ENCODE data around the gene PCCB. TPM values are rescaled to one million over a fixed set of nuclear protein-coding genes. Genes with fewer than 3 reads are reported as not detected.

Gene PCCB
- total and polyA plus RNA-seq, 2 of the 8 experiments (the other 6 are each of a cell fraction or from before 2014, with no cell fraction given) = 56.7 to 84.4 TPM

DNA sequence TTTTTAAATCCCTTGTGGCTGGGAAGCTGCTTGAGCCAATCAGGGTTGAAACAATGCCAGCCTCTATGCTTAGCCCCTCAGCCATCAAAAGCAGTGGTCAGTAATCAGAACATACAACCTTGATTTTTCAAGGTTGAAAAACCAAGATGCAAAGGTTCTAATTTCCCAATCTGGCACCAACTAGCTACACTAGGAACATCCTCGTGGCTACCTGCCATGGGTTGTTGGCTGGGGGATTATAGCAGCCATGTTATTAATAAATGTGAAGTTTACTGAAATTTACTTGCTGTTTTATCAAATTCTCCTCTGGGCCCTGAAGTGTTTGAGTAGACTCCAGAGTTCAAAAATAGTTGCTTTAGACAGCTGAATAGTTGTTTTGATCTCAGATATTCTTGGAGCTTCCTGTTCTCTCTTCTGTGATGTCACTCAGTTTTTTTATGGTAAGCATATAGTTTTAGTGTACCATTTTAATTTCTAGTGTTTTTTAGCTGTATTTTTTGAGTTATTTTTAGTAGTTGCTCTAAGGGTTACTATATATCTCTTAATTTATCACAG lies 31.9 kb downstream of the PCCB start:
- Histone ChIP-seq H3K23ac (ENCODE audit: insufficient read length) (no peak overlapping the region), H3K27me3 (replicated peaks in 1 of 4; ENCODE audit: control insufficient read depth in 3 of 4, extremely low read depth in 1 of 4, insufficient read depth in 3 of 4, low read length in 3 of 4) (no peaks in the 10 kb centered on the region), H3K27ac (ENCODE audit: low read depth, low read length) (no peak overlapping the region), H2AFZ (ENCODE audit: low read length) (no peak overlapping the region), H2BK20ac (ENCODE audit: low read length) (no peak overlapping the region), H3K4ac (replicated peaks; ENCODE audit: insufficient read length, low read depth, low read length) (no peak overlapping the region), H2BK120ac (replicated peaks; ENCODE audit: low read depth, low read length) (no peak overlapping the region), H3K36me3 (ENCODE audit: control insufficient read depth in 2 of 4, insufficient read depth in 4 of 4, low read length in 3 of 4) (peaks cover 0 to 27% (median 7%) of the 10 kb centered on the region in 4 experiments; a peak in 5 of 8 replicates), H4K91ac (replicated peaks; ENCODE audit: insufficient read length, low read length) (no peak overlapping the region), H3K56ac (replicated peaks; ENCODE audit: insufficient read length, low read depth, low read length) (no peak overlapping the region), H3K23me2 (ENCODE audit: low read depth, low read length) (no peaks in the 10 kb centered on the region; the same call in 1 of the 2 replicates), H3K79me2 (ENCODE audit: control insufficient read depth in 1 of 2, insufficient read depth in 2 of 2, low read length in 2 of 2) (peaks cover 0 to 11% of the 10 kb centered on the region in 2 experiments; a peak in 2 of 4 replicates), H3K4me3 (ENCODE audit: extremely low read depth in 1 of 4, insufficient read depth in 2 of 4, low read depth in 3 of 4, low read length in 4 of 4) (no peak overlapping the region), H2BK12ac (ENCODE audit: low read depth, low read length) (no peak overlapping the region), H4K5ac (ENCODE audit: insufficient read length, low read depth, low read length) (no peak overlapping the region), H3K18ac (ENCODE audit: extremely low read depth, low read length) (no peak overlapping the region), H3K4me1 (replicated peaks in 1 of 4; ENCODE audit: control insufficient read depth in 3 of 4, insufficient read depth in 4 of 4, low read length in 3 of 4) (peaks cover 0 to 7% (median 4%) of the 10 kb centered on the region in 4 experiments; a peak in 5 of 7 replicates), H3K9ac (replicated peaks in 1 of 4; ENCODE audit: extremely low read depth in 1 of 4, low read depth in 3 of 4, low read length in 3 of 4) (no peak overlapping the region), H4K20me1 (replicated peaks in 1 of 2; ENCODE audit: control insufficient read depth in 1 of 2, insufficient read depth in 2 of 2, low read length in 2 of 2) (no peaks in the 10 kb centered on the region), H3K79me1 (ENCODE audit: low read depth, low read length) (no peaks in the 10 kb centered on the region), H3K9me3 (ENCODE audit: insufficient read depth in 2 of 2, low read depth in 1 of 2, low read length in 1 of 2) (peaks cover 9 to 18% of the 10 kb centered on the region in 2 experiments), H2AK5ac (ENCODE audit: low read depth, low read length) (no peak overlapping the region), H3K14ac (ENCODE audit: insufficient read length) (no peak overlapping the region), H2BK5ac (ENCODE audit: low read depth, low read length) (no peak overlapping the region), H4K8ac (ENCODE audit: extremely low read depth, insufficient read depth, low read length) (no peak overlapping the region), H3K4me2 (ENCODE audit: insufficient read depth in 1 of 2, low read depth in 2 of 2, low read length in 2 of 2) (no peak overlapping the region), H2BK15ac (ENCODE audit: low read length) (no peak overlapping the region)
- DNase-seq (ENCODE audit: low read depth in 1 of 2, low spot score in 2 of 2) (no peak), FAIRE-seq (no peak)
- TF ChIP-seq KDM1A (IDR thresholded peaks at IDR 0.05; ENCODE audit: borderline replicate concordance, low read length) (no peak), RXRA (IDR thresholded peaks at IDR 0.05; ENCODE audit: insufficient read depth, low read depth, low read length) (no peak), SP2 (IDR thresholded peaks at IDR 0.05; ENCODE audit: low read length) (no peak)
- 79% methylated on average over 1 of the region's 1 CpG; no CpG with 5 or more reads in 1 of the 2 experiments for WGBS, 2 experiments (ENCODE audit: extremely low coverage in 1 of 2, insufficient coverage in 1 of 2, insufficient read length in 1 of 2, insufficient replicate concordance in 2 of 2, low coverage in 1 of 2, low lambda C conversion rate in 2 of 2, missing lambda C conversion rate in 1 of 2)
- ChIA-PET POLR2A (ENCODE audit: partially characterized antibody) (interaction anchor here (1.1 kb wide), 1 partner anchor 12 kb away, joined by 4 read pairs; no protein-coding TSS in a partner anchor), CTCF (ENCODE audit: partially characterized antibody) (interaction anchor here (0.8 kb wide), 1 partner anchor 12 kb away, joined by 4 read pairs; no protein-coding TSS in a partner anchor)
